HG03097 (cell line): ENCODE results near the gene ZNF584.
"Not testable (repeated sequence)": the region's sequence is repeated elsewhere in the genome, so short reads cannot be mapped to it uniquely, and the experiment has no call there.

ENCODE experiments used
- ATAC-seq: cut with Tn5 transposase; IDR thresholded peaks from one replicate; pipeline ENCODE4 v1.9.1; 2021; ENCODE audit not compliant: unreplicated experiment, low FRiP score

ZNF584 gene

DNA sequence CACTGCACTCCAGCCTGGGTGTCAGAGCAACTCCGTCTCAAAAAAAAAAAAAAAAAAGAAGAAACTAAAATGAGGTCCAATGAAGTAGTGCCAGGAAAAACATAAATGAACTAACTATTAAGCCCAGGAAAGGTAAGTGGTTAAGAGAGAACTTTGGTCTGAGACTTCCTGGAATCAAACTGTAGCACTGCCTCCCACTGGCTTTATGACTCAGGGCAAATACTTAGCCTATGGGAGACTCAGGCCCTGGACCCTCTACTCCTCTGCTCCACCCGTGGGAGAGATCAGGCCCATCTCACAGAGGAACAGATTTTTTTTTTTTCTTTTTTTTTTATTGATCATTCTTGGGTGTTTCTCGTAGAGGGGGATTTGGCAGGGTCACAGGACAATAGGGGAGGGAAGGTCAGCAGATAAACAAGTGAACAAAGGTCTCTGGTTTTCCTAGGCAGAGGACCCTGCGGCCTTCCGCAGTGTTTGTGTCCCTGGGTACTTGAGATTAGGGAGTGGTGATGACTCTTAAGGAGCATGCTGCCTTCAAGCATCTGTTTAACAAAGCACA is 4.5 kb upstream of the ZNF584 start:
- not testable (repeated sequence) for ATAC-seq

GRCh38 chr19:58406818-58407657 is 1.4 kb upstream of the ZNF584 start:
- no peak for ATAC-seq

DNA sequence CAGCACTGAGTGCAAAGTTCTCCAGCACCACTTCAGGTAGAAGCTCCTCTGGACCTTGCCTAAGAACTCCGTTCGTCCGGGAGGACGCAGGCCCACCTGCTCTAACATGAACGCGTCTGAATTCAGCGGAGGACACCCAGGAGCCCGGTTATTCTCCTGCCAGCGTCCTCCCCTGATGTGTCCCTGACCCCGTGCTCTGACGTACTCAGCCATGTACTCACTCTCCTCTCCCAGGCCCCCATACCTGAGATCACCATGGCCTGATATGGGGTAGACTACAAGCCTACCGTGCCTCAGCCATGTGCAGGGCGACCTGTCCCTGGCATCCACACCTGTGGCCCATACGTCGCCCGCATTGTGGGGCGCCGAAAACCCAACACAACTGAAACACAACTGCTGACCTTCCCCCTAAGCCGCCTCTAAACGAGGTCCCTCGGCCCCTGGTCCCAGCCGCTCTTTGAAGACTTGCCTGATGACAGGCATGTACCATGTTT is 744 bp upstream of the ZNF584 start:
- ATAC-seq: no peak

DNA sequence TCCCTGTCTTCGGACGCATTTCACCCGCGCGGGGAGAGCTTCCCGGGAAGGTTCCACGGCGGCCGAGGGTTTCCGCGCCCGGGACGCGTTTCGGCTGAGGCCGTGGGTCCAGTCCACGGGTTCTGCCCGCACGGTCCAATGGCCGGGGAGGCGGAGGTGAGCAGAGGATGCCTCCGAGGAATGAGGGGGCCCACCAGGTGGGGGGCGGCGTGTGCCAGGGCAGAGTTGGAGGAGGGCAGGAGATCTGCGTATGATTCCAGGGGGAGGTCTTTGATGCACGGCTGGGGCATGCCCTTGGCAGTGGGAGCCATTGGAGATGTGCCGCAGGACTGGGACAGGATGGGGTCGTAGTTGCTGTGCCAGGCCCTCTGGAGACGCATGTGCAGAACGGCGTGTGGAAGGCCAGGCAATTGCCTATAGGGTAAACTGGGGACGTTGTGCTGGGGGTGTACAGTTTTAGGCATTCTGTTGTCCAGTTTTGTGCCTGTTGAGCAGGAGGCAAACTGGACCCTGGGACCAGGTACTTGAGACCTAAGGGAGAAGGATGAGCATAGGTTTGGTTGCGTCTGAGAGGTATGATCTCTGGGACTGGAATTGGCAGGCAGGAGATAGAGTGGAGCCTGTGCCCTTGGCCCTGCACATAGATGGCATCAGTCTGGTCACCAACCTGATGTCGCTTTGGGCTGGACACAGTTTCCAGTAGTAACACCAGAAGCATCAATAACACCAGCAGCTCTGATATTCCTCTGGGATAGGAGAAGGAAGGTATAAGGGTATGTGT is 751 bp downstream of the ZNF584 start:
- peak; percentile 26 for ATAC-seq

GRCh38 chr19:58416604-58417003 is 8.2 kb downstream of the ZNF584 start:
- no peak for ATAC-seq

GRCh38 chr19:58417071-58417470 is 8.6 kb downstream of the ZNF584 start:
- ATAC-seq: no peak

- no peak for ATAC-seq
Measured at GRCh38 chr19:58428617-58429016, 20.2 kb downstream of the ZNF584 start.

DNA sequence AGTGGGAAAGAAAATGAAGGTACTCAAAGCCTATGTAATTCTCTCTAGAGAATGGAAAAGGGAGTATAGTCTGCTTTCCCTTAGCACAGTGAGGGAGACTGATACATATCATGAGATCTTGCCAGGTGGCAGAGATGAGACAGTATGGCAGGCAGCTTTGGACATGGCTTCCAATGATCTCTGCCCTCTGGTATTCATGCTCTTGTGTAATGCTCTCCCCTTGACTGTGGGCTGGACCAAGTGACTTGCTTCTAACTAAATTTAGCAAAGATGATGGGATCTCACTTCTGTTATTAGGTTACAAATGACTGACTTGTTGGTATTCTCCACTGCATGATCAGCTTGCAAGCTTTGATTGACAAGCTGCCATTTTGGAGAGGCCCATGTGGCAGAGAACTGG is 21.3 kb downstream of the ZNF584 start:
- ATAC-seq: no peak

DNA sequence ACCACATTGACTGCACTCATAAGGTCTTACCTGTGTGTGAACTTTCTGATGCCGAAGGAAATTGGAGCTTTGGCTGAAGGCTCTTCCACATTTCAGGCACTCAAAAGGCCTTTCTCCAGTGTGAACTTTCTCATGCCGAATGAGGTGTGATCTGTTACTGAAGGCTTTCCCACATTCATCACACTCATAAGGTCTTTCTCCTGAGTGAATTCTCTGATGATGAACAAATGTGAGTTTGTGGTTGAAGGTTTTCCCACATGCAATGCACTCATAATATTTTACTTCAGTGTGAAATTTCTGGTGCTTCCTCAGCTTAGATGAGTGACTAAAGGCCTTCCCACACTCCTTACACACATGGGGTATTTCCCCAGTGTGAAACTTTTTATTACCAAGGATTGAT is 25.8 kb downstream of the ZNF584 start:
- ATAC-seq: no peak

DNA sequence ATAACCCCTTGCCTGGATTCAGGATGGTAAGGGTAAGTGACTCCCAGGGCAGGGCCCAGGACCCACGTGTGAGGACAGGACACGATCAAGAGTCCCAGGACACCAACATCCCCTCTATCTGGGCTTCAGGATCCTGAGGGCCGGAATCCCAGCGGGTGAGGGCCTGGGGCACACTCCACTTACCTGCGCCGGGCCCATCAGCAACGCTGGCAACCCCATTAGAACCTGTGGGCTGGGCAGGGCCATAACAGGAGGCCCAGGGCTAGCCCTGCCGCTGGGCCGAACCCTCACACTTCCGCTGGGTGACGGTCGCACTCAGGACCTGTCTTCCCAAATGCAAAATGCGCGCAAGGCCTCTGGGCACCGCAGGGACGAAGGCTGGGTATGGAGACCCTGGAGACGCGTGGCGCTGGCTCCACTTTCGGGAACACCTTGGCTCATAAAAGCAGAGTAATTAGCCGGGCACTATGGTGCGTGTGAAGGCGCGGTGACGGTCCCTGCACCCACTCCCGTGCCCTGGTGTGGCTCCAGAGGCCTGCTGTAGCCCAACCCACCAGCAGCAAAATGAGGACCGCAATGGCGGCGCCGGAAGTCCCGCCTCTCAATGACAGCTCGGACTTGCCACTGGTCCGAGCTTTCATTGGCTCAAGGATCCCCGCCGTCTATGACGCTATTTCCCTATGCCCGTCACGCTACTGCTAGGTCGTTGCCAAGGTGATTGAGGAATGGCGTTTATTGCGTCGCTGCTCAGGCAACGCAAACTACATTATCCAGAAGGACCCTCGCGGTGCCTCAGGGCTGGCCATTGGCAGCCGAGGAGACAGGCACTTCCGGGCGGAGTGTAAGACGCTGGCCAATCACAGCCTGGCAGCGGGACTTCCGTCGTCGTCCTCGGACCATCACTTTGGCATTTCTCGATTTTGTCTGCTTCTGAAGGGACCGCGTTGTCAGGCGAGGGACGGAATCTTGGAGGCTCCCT is 31.4 kb downstream of the ZNF584 start, which contains the start of gene ZNF132:
Gene ZNF132 (minus strand): TSS at position 578 of the 979 bp plus-strand sequence. CDS start 332 bp downstream, at position 246.
- peak; percentile 95 for ATAC-seq

GRCh38 chr19:58440556-58440955 is 32.1 kb downstream of the ZNF584 start:
- no peak for ATAC-seq

DNA sequence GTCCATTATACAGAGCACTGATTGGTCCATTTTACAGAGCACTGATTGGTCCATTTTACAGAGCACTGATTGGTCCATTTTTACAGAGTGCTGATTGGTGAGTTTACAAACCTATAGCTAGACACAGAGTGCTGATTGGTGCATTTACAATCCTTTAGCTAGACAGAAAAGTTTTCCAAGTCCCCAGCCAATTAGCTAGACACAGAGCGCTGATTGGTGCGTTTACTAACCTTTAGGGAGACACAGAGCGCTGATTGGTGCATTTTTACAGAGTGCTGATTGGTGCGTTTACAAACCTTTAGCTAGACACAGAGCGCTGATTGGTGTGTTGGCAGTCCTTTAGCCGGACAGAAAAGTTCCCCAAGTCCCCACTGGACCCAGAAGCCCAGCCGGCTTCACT is 34.5 kb downstream of the ZNF584 start:
- not testable (repeated sequence) for ATAC-seq

DNA sequence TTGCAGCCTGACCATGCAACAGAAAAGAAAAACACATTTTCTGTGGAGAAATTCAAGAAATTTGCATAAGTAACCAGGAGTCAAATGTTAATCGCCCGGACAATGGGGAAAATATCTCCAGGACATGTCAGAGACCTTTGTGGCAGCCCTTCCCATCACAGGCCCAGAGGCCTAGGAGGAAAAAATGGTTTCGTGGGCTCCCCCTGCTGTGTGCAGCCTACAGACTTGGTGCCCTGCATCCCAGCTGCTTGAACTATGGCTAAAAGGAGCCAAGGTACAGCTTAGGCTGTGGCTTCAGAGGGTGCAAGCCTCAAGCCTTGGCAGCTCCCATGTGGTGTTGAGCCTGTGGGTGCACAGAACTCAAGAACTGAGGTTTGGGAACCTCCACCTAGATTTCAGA is 40.4 kb downstream of the ZNF584 start:
- not testable (repeated sequence) for ATAC-seq

DNA sequence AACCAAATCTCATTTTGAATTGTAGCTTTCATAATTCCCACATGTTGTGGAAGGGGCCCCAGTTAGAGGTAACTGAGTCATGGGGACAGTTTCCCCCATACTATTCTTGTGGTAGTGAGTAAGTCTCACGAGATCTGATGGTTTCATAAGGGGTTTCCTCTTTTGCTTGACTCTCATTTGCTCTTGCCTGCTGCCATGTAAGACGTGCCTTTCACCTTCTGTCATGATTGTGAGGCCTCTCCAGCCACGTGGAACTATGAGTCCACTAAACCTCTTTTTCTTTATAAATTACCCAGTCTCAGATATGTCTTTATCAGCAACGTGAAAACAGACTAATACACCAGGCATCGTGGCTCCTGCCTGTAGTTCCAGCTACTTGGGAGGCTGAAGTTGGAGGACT is 41.5 kb downstream of the ZNF584 start:
- not testable (repeated sequence) for ATAC-seq

DNA sequence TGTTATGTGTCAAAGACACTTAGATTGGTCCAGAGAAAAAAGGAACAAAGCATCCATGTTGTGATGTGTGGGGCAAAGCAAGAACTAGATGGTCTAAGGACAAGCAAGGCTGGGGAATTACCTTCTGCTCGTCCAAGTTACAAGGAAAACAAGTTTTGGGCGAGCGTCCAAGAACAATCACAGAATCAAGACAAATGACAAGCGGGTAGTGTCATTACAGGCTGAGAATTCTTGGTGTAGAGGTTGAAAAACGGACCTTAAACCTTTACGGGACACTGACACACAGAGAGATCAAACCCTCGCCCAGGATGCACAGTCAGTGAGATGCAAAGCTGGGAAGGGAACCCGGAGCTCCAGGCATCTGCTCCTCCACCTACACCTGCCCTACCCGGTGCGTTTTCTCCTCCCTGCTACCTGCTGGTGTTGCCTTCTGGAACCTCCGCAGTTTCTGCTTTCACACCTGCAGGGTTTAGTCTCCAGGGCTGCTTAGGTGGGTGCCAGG is 42.5 kb downstream of the ZNF584 start:
- ATAC-seq: peak; percentile 5

- peak; percentile 94 for ATAC-seq
Measured at GRCh38 chr19:58451358-58452101, 43.1 kb downstream of the ZNF584 start, which contains the start of gene ZNF324B. ZNF324B (plus strand) TSS chr19:58451622; CDS start chr19:58453702, 2,080 bp downstream.

- no peak for ATAC-seq
Measured at GRCh38 chr19:58453743-58454142, 45.3 kb downstream of the ZNF584 start.

DNA sequence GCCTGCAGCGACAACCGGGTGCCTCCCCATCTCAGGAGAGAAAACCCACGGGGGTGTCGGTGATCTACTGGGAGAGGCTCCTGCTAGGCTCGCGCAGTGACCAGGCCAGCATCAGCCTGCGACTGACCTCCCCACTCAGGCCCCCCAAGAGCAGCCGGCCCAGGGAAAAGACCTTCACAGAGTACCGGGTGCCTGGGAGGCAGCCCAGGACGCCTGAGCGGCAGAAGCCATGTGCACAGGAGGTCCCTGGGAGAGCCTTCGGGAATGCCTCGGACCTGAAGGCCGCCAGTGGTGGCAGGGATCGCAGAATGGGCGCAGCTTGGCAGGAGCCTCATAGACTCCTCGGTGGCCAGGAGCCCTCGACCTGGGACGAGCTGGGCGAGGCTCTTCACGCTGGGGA is 46.9 kb downstream of the ZNF584 start:
- no peak for ATAC-seq

GRCh38 chr19:58456111-58456510 is 47.7 kb downstream of the ZNF584 start:
- no peak for ATAC-seq
